OCI-LY3 (cell line): ENCODE results near the gene CASP7.
A peak's percentile ranks its signal among the peaks of the same experiment; 100 is the strongest.

Source experiments
- H2AFZ ChIP-seq: fragments of 200-600, 300-600 bp; shearing (Covaris generic); 2 replicates; pipeline ENCODE4 v1.6.0; 2014; ENCODE audit warnings: antibody characterized with exemption, low read depth, low read length
- H3K27ac ChIP-seq: fragments of 200-600, 300-600 bp; sonication (generic); 2 replicates; pipeline ENCODE4 v1.5.1; 2014; ENCODE audit warnings: mild to moderate bottlenecking, low read length, moderate library complexity, mixed read lengths
- H3K27me3 ChIP-seq: fragments of 200-600, 300-600 bp; sonication (generic); 2 replicates; pipeline ENCODE4 v1.6.1; 2014; ENCODE audit warnings: low read depth, low read length, mixed read lengths
- H3K36me3 ChIP-seq: fragments of 200-600, 300-600 bp; sonication (generic); replicated peaks from 2 replicates; pipeline ENCODE3; 2014; ENCODE audit warnings: low read depth, low read length, mixed read lengths
- H3K4me1 ChIP-seq: fragments of 300-600, 200-600 bp; sonication (generic); 2 replicates; pipeline ENCODE4 v1.6.1; 2014; ENCODE audit warnings: low read length, mixed read lengths
- H3K4me2 ChIP-seq: fragments of 200-600, 300-600 bp; sonication (generic); 2 replicates; pipeline ENCODE4 v1.6.1; 2014; ENCODE audit warnings: low read length, mixed read lengths
- H3K4me3 ChIP-seq: fragments of 300-600, 200-600 bp; sonication (generic); 2 replicates; pipeline ENCODE4 v1.5.1; 2014; ENCODE audit warnings: antibody characterized with exemption, mild to moderate bottlenecking, low read length, moderate library complexity
- H3K79me2 ChIP-seq: fragments of 300-600, 200-600 bp; shearing (Covaris generic); 2 replicates; pipeline ENCODE4 v1.6.1; 2014; ENCODE audit warnings: mild to moderate bottlenecking, low read length, mixed read lengths
- H3K9ac ChIP-seq: fragments of 300-600, 200-600 bp; shearing (Covaris generic); 2 replicates; pipeline ENCODE4 v1.6.0; 2014; ENCODE audit warnings: mild to moderate bottlenecking, low read length, moderate library complexity
- H3K9me3 ChIP-seq: fragments of 200-600, 300-600 bp; shearing (Covaris generic); 2 replicates; pipeline ENCODE4 v1.6.1; 2014; ENCODE audit warnings: low read length, mixed read lengths; ENCODE audit not compliant: insufficient read depth
- H4K20me1 ChIP-seq: fragments of 200-600, 300-600 bp; sonication (generic); 2 replicates; pipeline ENCODE4 v1.6.1; 2016; ENCODE audit warnings: low read length, mixed read lengths; ENCODE audit not compliant: insufficient read depth
- EZH2phosphoT487 ChIP-seq: fragments of 200-600 bp; shearing (Covaris generic); IDR thresholded peaks from 2 replicates; pipeline ENCODE4 v1.6.1; 2018; ENCODE audit warnings: antibody characterized with exemption, mixed run types, low read depth
- TF ChIP-seq, protein P1 (sequence below): fragments of 200-600, 300-600 bp; sonication (generic); IDR thresholded peaks from 2 replicates; pipeline ENCODE4 v1.5.1; 2014; ENCODE audit warnings: antibody characterized with exemption, low read length, low read depth

The CASP7 gene

DNA sequence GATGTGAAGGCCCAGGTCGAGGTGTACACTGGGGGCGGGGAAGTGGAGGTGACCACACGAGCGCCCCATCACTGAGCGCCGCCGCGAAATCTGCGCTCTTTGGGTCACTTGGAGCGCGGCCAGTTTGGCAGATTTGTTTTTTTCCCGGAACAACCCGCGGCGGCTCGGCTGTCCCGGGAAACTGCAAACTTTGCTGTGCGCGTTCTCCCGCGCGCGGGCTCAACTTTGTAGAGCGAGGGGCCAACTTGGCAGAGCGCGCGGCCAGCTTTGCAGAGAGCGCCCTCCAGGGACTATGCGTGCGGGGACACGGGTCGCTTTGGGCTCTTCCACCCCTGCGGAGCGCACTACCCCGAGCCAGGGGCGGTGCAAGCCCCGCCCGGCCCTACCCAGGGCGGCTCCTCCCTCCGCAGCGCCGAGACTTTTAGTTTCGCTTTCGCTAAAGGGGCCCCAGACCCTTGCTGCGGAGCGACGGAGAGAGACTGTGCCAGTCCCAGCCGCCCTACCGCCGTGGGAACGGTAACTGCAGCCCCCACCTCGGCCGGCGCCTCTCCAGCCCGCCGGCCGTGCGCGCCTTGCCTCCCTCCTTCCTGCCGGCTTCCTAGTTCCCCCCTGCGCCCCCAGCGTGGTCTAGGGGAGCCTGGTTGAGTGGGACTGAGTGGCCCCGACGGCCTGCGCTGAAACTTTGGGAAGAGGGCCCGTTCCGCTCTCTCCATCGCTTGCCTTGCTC lies at the start of gene CASP7:
TSS of gene CASP7 (plus strand) at position 450 of the 727 bp plus-strand sequence. CDS start 17,582 bp downstream, outside the sequence.
- Histone ChIP-seq H3K4me3 (peak within 1 kb of the TSS; percentile 97), H3K4me2 (peak within 1 kb of the TSS; percentile 100), H2AFZ (peak within 1 kb of the TSS; percentile 95), H3K27ac (no peak within 1 kb of the TSS), H3K9me3 (peaks cover 5% of the 10 kb centered on the region; the same call in 1 of the 2 replicates), H3K36me3 (peaks cover 6% of the 10 kb centered on the region), H3K9ac (peak within 1 kb of the TSS; percentile 52), H3K4me1 (peaks cover 33% of the 10 kb centered on the region), H3K79me2 (no peaks in the 10 kb centered on the region), H4K20me1 (peaks cover 13% of the 10 kb centered on the region), H3K27me3 (peaks cover 6% of the 10 kb centered on the region; the same call in 1 of the 2 replicates)
- TF ChIP-seq, protein P1, sequence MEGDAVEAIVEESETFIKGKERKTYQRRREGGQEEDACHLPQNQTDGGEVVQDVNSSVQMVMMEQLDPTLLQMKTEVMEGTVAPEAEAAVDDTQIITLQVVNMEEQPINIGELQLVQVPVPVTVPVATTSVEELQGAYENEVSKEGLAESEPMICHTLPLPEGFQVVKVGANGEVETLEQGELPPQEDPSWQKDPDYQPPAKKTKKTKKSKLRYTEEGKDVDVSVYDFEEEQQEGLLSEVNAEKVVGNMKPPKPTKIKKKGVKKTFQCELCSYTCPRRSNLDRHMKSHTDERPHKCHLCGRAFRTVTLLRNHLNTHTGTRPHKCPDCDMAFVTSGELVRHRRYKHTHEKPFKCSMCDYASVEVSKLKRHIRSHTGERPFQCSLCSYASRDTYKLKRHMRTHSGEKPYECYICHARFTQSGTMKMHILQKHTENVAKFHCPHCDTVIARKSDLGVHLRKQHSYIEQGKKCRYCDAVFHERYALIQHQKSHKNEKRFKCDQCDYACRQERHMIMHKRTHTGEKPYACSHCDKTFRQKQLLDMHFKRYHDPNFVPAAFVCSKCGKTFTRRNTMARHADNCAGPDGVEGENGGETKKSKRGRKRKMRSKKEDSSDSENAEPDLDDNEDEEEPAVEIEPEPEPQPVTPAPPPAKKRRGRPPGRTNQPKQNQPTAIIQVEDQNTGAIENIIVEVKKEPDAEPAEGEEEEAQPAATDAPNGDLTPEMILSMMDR: no peak
- TF ChIP-seq EZH2phosphoT487: no peak

DNA sequence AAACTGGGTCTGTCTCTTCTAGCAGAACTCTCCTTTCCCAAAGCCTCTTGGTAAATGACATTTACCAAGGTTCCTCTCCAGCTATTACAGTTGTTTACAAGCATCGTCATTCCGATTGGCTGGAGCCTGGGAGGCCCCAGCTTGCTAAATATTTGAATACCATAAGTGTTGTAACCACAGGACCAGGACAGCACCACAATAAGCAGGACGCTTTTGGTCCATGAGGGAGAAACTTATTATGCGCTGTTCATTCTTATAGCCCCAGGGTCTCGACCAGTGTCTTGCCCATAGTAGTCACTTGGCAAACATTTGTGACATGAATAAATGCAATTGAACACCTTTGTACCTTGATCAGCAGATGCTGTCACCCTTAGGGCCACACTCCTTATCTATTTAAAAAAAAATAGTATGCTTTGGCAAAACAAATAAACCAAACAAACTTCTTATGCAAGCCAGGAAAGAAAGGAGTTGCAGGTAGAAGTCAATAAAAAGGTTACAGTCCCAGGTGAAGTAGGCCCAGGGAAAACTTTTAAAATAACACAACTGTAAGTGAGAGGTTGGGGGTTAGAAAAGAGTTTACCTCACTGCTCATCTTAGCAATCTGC lies 48.7 kb upstream of the CASP7 start:
- no peaks in the 10 kb centered on the region; the same call in 1 of the 2 replicates for H3K27me3 ChIP-seq
- no peaks in the 10 kb centered on the region for H3K36me3 ChIP-seq
- no peak for TF ChIP-seq EZH2phosphoT487
- TF ChIP-seq, protein P1: no peak
- H2AFZ ChIP-seq: no peak overlapping the region
- H4K20me1 ChIP-seq: no peaks in the 10 kb centered on the region
- no peak overlapping the region for H3K9ac ChIP-seq
- H3K9me3 ChIP-seq: no peaks in the 10 kb centered on the region
- H3K4me1 ChIP-seq: no peaks in the 10 kb centered on the region
- H3K79me2 ChIP-seq: no peaks in the 10 kb centered on the region
- H3K4me3 ChIP-seq: no peak overlapping the region
- H3K4me2 ChIP-seq: no peak overlapping the region
- H3K27ac ChIP-seq: no peak overlapping the region

DNA sequence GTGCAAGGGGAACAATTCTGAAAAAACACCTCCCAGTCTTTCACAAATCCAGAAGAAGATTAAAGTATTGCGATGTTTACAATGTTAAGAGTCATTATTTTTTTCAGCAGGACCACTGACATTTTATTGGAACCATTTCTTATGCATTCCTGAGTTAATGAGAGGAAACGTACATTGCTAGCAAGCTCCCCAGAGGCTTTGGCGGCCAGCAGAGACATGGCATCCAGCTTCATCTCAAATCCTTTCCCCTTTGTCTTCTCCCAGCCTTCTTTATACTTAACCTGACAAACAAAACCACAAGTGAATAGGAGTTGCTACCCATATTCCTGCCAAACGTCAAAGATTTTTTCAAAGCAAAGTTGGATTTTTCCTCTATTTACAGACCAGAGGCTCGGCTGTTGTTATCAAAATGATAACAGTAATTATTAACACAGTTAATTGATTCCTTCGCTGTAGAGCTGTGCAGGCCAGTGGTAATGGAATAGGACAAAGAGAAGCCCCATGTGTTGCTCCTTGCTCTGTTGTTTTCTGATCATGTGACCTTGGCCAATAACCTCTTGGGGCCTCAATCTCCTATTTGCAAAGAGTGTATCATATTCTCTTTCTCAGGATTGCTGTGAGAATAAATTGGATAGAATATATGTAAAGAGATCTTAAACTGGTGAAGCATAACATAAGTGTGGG lies 47.9 kb upstream of the CASP7 start:
- Histone ChIP-seq H3K27me3 (no peaks in the 10 kb centered on the region; the same call in 1 of the 2 replicates), H3K4me3 (no peak overlapping the region)
- no peak for TF ChIP-seq EZH2phosphoT487

DNA sequence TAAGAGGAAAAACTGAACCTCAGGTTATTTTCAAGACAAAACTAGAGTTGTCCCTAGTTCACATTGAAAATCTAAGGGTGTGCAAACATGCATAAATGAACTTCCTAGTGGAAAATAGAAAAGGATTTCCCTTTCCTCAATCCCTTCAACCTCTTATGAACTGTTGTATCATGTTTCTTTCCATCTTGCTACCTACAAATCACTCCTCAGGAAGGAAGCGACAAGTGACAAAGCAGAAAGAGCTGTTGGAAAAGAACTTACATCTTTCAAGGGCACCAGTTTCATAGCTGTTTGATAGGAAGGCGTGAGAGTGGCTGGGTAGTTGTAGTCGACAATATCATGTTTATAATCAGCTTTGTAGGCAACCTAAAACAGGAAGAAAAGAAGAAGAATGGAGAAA lies 39.7 kb upstream of the CASP7 start:
- Histone ChIP-seq H3K27me3 (peaks cover 15% of the 10 kb centered on the region; the same call in 1 of the 2 replicates), H3K9me3 (no peaks in the 10 kb centered on the region), H3K4me1 (no peaks in the 10 kb centered on the region), H3K79me2 (no peaks in the 10 kb centered on the region), H3K36me3 (no peaks in the 10 kb centered on the region), H4K20me1 (no peaks in the 10 kb centered on the region), H3K27ac (no peak overlapping the region), H3K9ac (no peak overlapping the region), H2AFZ (no peak overlapping the region), H3K4me2 (no peak overlapping the region), H3K4me3 (no peak overlapping the region)
- TF ChIP-seq, protein P1: no peak
- no peak for TF ChIP-seq EZH2phosphoT487

More for the DNA sequence above, 47.9 kb upstream of the CASP7 start:
- no peaks in the 10 kb centered on the region for H3K79me2 ChIP-seq
- H4K20me1 ChIP-seq: no peaks in the 10 kb centered on the region
- no peaks in the 10 kb centered on the region for H3K9me3 ChIP-seq
- no peak overlapping the region for H2AFZ ChIP-seq
- no peak overlapping the region for H3K27ac ChIP-seq
- no peak overlapping the region for H3K4me2 ChIP-seq
- H3K36me3 ChIP-seq: no peaks in the 10 kb centered on the region
- H3K4me1 ChIP-seq: no peaks in the 10 kb centered on the region
- no peak overlapping the region for H3K9ac ChIP-seq
